Stimulated activated CD8-positive, alpha-beta memory T cell treated with anti-CD3 and anti-CD28 coated beads, Interleukin-15, amount 100 ng/mL, for 1 hour (primary cell): ENCODE measurements around the gene IQCN.
A peak's percentile ranks its signal among the peaks of the same experiment; 100 is the strongest.

Experiments
- DNase-seq: peaks from one replicate; pipeline ENCODE4 v3.0.0-alpha.2; 2020; ENCODE audit warnings: low read depth

Gene IQCN

DNA sequence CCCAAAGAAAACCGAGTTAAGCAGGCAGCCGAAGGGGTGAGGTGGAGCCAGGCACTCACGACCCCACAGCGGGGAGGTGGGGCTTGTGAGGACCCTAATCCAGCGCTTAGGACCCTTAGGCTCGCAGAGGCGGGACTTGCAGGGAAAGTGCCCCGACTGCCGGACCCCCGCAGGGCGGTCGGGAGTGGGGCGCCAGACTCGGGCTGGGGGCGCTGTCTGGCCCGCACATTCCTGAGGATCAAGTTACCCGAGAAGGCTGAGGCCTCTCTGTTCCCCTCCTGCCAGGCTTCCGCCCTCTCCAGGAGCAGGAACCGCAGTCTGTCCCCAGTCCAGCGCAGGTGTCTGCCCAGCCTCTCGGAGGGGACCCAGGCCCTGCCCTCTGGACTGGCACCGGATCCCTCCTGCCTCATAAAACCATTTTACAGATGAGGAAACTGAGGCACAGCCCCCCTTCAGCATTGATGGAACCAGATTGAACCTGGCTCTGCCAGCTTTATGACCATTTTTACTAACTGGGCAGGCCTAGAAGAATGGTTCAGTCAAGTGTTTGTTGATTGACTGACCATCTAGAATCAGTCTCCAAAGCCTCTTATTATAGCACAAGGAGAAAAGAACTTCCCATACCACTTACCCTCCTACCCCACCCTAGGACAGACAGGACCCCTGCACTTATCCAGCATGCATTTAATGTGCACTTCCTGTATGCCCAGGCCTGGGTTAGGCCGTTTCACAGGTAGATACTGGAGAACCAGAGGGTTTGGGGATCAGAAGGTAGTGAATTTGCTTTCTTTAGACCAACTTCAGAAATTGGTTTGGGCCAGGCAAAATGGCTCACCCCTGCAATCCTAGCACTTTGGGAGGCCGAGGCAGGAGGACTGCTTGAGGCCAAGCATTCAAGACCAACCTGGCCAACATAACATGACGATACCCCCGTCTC, 13.9 kb upstream of the IQCN start:
- no peak for DNase-seq

DNA sequence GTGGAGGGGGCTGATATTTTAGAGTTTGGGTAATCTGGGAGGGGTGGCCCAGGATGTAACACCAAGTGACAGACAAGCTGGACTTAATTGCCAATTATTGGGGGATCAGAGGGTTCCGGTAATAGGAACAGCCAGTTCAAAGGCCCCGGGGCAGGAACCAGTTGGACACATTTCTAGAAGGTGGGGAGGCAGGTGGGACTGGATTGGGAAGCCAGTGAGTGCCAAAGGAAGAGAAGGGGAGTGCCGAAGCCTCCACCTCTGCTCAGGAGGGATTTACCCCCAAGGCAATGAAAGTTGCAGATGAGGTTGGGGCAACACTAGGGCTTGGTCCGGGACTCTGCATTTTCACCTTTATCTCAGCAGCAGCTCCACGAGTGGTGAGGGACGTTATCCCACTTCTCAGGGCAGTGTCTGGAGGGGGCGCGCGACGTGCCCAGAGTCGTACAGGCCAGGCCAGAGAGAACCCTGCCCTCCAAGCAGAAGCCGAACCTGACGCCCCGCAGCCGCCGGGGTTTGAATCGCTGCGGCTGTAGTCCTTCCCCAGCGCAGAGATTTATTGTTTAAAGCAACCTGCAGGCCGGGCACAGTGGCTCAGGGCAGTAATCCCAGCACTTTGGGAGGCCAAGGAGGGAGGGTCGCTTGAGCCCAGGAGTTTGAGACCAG, 12.9 kb upstream of the IQCN start:
- no peak for DNase-seq

DNA sequence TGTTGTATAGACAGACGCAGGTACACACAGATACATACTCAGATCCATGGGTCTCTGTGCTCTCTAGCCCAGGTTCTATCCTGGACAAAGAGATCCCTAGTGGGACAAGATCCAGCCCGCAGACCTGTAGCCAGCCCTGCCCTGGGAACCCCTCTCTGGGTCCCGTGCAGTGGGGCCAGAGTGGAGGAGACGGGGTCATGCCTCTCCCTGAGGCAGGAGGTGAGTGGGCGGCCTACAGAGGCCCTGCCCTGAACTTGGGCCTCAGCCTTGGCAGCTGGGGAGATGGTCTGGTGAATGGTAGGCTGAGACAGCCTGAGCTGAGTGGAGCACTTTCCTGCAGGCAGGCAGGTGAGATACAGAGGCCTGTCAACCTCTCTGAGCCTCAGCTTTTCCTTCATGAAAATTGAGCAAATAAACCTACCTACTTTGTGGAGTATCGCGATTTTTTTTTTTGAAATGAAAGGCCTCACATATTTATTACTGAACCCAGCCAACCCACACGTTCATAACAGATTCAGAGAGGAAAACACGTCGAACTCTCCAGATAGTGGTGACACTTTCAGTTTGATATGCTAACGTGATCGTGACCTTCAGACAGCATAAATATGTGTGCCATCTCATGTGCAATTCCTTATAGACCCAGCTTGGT, 10.6 kb upstream of the IQCN start:
- no peak for DNase-seq

- DNase-seq, result no peak
Measured at GRCh38 chr19:18283338-18283737, 9.1 kb upstream of the IQCN start.

- DNase-seq, result no peak
Measured at GRCh38 chr19:18282788-18283141, 8.5 kb upstream of the IQCN start.

DNA sequence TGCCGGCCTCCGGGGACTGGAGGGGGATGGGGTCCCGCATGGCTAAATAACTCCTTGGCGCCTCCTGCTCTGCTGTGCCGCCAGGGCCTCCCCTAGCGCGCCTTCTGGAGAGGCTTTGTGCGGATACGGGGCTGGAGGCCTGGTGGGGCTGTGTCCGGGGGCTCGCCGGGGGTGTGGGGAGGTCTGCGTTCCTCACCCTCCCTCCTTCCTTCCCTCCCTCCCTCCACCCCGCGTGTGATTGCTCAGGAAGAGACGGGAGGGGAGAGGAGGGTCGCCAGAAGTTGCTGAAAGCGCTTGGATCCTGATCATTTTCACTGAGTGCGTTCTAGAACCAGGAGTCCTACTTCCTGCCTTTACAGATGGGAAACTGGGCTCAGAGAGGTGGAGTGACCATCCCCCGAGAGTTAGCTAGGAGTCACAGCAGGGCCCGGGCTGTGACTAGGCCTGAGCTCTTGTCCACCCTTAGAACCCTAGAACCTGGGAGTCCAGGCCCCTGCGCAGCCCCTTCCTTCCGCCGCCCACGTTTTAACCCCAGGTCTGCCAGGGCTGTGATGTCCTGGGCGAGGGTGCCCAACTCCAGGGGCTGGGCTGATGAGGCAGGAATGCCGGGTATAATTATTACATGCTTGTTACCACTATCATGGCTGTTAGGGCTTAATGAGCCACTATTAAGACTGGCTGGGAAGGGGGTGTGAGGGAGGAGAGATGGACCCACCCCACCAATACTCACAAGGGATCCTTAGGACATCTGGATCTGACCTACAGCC, 8.0 kb upstream of the IQCN start:
- DNase-seq, result no peak

- peak; percentile 86 for DNase-seq
Measured at GRCh38 chr19:18281082-18282020, 7.1 kb upstream of the IQCN start, which contains the start of gene JUND. TSS of gene JUND (minus strand) at chr19:18281622. CDS start at chr19:18281484, 138 bp downstream.

- DNase-seq, result peak; percentile 52
Measured at GRCh38 chr19:18280247-18281081, 6.2 kb upstream of the IQCN start.

GRCh38 chr19:18279516-18280246, 5.4 kb upstream of the IQCN start:
- DNase-seq, result peak; percentile 79

DNA sequence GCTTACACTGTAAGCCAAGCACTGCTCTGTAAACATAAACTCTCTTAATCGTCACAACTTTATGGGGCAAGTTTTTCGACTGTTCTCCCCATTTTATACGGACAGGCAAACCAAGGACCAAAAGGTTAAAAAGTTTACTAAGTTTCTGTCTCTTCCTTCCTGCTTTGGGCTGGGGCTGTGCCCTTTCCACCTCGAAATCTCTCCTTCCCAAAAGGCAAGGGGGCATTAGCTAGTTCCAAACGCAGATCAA, 4.9 kb upstream of the IQCN start:
- no peak for DNase-seq

GRCh38 chr19:18278521-18279265, 4.4 kb upstream of the IQCN start:
- DNase-seq, result no peak

GRCh38 chr19:18274781-18275356, 617 bp upstream of the IQCN start:
- no peak for DNase-seq

- DNase-seq, result no peak
Measured at GRCh38 chr19:18273561-18274218, 562 bp downstream of the IQCN start.

GRCh38 chr19:18271433-18271841, 2.8 kb downstream of the IQCN start:
- DNase-seq, result no peak

- DNase-seq, result no peak
Measured at GRCh38 chr19:18270326-18270725, 3.9 kb downstream of the IQCN start.

DNA sequence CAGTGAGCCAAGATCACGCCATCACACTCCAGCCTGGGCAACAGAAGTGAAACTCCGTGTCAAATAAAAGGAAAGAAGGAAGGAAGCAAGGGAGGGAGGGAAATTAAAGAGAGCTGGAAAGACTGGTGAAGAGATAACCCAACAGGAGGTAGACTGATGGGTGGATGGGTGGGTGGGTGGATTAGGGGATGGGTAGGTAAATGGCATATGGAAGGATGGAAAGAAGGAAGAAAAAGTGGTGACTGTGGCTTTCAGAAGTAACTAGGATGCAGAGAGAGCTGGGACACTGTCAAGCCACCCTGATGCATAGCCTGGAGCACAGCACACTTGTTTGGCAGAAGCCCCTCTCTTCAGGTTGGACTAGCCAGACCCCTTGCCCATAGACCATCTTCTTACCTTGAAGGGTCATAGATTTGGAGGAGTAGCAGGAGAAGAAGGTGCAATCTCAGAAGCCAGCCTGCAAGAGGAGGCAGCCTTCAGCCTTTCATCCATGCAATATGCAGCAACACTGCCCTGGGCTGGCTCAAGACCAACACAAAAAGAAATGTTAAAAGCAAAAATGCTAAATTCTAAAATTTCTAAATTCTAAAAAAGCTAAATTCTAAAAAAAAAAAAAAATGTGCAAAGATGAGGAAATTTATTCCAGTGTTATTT, 5.1 kb downstream of the IQCN start:
- DNase-seq, result no peak
